ENCODE results near the gene KDM6B.
A peak's percentile ranks its signal among the peaks of the same experiment; 100 is the strongest.

KDM6B gene

GRCh38 chr17:7824021-7824924 is 9.7 kb upstream of the KDM6B start:
- no peak for DNase-seq

- peak; percentile 16 for DNase-seq
These were observed 8.6 kb upstream of the KDM6B start for GRCh38 chr17:7825206-7825990.

GRCh38 chr17:7830616-7831015 is 3.4 kb upstream of the KDM6B start:
- DNase-seq = no peak

GRCh38 chr17:7831233-7831632 is 2.8 kb upstream of the KDM6B start:
- no peak for DNase-seq

GRCh38 chr17:7832431-7832830 is 1.6 kb upstream of the KDM6B start:
- DNase-seq = no peak

GRCh38 chr17:7833011-7833794 is 814 bp upstream of the KDM6B start:
- DNase-seq = no peak

- DNase-seq = no peak
These were observed 532 bp downstream of the KDM6B start for GRCh38 chr17:7834542-7834956.

- peak; percentile 100 for DNase-seq
These were observed 1.2 kb downstream of the KDM6B start for GRCh38 chr17:7834957-7835813.

- peak; percentile 78 for DNase-seq
These were observed 2.0 kb downstream of the KDM6B start for GRCh38 chr17:7835814-7836595.

GRCh38 chr17:7836596-7837407 is 2.8 kb downstream of the KDM6B start:
- DNase-seq = peak; percentile 96

GRCh38 chr17:7837408-7838088 is 3.5 kb downstream of the KDM6B start:
- DNase-seq = no peak

GRCh38 chr17:7838090-7839075 is 4.4 kb downstream of the KDM6B start:
- peak; percentile 91 for DNase-seq

GRCh38 chr17:7839190-7839875 is 5.3 kb downstream of the KDM6B start:
- DNase-seq = no peak

- peak; percentile 69 for DNase-seq
These were observed 5.9 kb downstream of the KDM6B start for GRCh38 chr17:7839876-7840261.

- no peak for DNase-seq
These were observed 6.4 kb downstream of the KDM6B start for GRCh38 chr17:7840441-7840840.

GRCh38 chr17:7840875-7841274 is 6.9 kb downstream of the KDM6B start:
- DNase-seq = no peak

GRCh38 chr17:7841396-7841914 is 7.4 kb downstream of the KDM6B start:
- peak; percentile 95 for DNase-seq

All from fibroblast of skin of scalp (primary cell).